ENCODE measurements around the gene WASF3. TPM values are rescaled to one million over a fixed set of nuclear protein-coding genes. Genes with fewer than 3 reads are reported as not detected.

WASF3 gene
- polyA plus RNA-seq, 1 donor = 62.9 TPM

DNA sequence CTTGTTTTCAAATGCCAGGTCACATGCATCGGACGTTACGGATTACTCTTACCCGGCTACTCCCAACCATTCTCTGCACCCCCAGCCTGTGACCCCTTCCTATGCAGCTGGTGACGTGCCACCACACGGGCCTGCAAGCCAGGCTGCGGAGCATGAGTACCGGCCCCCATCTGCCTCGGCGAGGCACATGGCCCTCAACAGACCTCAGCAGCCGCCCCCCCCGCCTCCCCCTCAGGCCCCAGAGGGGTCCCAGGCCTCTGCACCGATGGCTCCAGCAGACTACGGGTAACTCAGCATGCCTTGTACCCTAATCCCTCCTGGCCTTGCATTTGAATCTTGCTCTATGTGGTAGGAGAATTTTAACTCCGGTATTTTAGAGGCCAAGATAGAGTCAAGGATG is 123.6 kb downstream of the WASF3 start:
- no peak for DNase-seq

DNA sequence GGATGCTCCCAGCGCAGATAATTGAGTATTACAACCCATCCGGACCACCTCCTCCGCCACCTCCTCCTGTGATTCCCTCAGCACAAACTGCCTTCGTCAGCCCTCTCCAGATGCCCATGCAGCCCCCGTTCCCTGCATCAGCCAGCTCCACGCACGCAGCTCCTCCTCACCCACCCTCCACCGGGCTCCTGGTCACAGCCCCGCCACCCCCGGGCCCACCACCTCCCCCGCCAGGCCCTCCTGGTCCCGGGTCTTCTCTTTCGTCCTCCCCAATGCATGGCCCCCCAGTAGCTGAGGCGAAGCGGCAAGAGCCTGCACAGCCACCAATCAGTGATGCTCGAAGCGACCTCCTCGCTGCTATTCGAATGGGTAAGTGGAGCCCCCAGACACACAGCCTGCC is 125.1 kb downstream of the WASF3 start:
- no peak for DNase-seq

DNA sequence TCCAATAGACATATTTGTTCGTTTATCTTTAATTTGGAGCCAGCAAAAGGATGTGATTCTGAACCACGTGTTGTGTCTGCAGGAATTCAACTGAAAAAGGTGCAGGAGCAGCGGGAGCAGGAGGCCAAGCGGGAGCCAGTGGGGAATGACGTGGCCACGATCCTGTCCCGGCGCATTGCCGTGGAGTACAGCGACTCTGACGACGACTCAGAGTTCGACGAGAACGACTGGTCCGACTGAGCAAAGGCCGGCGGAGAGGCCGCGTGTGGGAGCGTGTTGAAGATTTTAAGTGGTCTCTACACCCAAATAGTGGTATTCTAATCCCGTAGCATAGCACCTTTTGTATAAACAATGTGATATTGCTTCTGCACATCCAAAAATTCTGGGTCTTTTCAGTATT is 128.1 kb downstream of the WASF3 start:
- no peak for DNase-seq

DNA sequence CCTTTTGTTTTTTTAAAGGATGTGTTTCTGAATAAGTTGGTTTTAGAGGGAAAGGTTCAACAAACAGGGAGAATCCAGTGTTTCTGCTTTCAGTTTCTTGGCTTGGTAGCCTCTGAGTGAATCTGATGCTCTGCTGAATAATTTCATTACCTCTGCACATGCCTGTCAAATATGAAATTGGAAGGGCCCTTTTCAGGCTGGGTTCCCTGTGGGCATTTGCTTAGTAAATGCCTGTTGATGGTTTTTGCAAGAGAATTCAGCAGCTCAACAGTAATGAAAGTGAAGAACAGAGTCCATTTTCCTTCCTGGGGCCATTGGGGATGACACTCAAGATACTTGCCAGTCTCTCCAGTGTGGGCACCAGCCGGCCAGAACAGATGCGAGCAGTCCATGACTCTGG is 128.8 kb downstream of the WASF3 start:
- DNase-seq = no peak

DNA sequence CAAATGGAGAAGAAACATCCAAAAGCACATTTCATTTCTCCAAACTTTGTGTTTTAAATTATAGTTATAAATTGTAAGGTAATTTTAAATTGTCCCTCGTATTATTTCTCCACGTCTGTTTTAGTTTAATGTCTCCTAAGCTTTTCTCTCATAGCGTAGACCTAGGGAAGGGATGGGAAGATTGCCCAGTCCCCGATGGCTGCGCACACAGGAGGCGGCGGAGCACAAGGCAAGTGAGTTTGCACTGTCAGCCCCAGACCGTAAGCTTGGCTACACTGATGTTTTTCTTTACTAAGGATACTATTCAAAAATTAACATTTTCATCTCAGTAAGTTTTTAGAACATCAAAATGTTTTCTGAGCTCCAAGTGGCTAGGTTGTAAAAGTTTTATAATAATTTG is 130.8 kb downstream of the WASF3 start:
- no peak for DNase-seq

DNA sequence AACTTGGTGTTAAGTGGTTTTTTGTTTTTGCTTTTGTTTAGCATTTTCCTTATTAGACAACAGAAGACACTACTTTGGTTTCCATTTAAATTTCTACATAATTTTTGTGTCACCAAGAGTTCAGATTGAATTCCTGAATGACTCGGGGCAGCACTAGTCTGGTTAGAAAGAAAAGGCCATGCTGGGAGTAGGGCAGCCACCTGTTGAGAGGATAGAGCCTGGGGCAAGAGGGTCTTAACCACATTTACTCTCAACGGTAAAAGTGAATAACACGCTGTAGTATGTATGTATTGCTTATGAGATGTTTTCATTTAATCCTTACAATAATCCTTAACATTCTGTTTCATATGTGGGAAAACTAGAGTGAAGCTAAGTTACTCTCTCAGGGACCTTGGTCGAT is 131.5 kb downstream of the WASF3 start:
- DNase-seq = no peak

DNA sequence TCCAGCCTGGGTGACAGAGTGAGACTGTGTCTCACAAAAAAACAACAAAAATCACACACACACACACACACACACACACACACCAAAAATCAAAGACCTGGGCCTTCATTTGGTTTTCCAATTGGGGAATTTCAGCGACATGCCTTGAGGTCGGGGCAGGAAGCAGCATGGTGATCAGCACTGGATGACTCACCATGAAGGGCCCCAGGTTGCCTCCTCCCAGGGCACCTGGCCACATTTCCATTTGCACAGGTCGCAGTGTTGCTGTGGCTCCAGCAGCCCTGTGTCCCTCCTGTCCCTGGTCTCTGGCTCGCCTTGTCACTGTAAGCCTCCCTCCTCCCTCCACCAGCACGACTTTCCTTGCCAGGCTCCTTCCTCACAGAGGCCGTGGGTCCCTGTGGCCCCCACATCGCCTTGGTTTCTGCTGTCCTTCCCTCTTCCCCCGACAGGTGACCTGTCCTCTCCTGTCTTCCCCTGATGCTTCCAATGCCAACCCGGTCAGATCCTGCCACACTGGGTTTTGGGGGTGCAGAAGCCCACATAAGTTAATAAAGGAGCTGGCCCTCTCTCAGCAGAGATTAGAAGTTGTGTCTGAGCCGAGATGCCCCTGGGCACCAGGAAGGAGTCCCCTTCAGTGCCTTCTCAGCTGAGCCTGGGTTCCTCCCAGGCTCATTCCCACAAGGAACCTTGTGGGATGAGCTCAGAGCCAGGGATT is 136.4 kb downstream of the WASF3 start:
- DNase-seq = no peak

DNA sequence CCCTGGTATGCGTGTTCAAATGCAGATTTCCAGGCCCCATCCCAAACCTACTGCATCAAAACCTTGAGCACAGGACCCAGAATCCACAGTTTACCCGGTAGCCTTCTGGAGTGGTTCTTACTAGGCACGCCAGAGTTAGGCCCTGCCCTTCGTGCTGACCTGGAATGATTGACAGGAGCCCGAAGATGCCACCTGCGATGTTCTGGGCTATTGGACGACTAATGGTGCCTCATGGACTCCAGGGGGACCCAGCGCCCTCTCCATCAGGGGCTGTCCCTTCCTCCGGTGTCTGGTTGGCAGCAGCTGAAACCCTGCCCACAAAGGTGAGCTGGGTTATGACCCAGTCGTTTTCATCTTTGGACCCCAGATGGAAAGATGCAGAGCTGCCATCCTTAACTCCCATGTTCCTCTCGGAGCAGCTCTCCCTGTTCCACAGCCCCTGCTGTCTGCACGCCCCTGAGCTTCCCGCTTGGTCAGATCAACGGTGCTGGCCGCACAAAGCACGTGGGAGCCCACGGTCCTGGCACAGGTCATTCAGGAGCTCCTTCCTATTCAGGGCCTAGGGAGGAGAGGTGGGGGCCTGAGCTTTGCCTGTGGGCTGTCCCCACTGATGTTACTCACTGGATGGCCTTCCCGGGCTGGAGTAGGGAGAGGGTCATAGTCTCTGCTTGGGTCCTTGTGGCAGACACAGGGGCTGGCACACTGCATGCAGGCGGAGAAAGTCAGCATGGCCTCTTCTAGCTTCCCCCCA is 137.3 kb downstream of the WASF3 start:
- DNase-seq = no peak

DNA sequence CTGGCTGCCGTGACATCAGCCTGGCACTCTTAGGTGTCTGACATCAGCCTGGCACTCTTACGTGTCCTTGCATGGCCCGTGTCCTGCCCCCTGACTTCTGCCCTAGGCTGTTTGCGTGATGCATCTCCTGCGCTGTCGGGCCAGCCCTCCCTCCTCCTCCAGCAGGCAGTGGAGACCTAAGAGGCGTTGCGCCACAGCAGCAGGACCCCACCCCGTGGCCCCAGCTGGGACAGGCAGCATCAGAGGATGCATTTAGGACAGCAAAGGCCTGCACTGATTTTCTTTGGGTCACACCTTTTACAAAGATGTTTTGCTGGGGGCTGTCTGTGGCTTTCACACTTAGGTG is 137.8 kb downstream of the WASF3 start:
- no peak for DNase-seq

DNA sequence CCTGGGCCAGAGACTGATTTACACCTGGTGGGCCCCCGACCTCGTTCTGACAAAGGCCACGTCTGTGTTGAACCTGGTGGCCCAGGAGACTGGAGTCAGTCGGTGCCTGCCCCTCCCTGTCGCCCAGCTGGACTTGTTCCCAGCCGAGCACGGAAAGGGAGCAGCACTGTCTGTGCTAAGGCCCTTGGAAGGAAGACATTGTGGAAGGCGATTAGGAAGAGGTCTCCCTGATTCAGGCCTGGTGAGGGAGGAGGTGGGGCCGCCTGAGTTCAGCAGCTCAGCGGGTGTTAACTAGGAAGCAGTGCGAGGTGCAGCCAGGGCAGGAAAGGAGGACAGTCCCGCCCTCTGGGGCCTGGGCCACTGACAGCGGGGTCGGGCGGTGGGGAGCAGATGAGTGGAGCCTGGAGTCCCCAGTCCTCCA is 138.4 kb downstream of the WASF3 start:
- DNase-seq = no peak

DNA sequence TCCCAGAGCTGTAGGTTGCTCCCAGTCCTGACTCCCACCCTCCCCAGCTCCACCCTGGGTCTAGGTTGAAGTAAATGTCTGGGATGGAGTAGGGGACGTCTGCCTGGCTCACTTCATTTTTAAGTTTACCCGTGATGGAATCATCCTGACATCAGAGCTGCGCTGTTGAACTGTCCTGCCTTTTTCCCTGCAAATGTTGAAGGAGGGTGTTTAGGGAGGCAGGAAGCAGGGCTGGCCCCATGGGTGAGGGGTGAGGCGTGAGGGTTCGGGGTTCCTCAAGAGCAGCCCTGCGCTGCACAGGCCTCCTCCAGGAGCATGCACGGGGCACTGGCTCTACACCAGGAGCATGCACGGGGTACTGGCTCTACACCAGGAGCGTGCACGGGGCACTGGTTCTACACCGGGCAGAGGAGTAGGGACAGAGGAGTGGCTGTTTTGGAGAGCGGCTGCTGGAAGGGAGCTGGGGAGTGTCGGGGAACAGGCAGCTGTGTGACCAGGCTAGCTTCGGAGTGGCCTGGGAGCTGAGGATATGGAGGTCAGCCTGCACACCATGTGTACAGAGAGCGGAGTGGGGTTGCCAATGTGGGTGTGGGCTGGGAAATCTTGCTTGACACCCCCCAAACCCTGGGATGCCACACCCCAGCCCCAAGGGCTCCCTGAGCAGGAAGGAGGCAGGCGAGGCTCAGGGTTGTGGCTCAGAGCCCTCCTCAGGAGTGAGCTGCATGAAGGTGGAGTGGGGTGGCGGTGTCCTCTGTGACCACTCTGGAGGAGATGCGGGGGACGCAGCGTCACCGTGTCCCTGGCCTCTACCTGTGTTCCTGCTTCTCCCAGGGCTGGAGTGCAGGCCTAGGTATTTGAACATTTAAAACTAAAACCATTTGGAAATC is 139.8 kb downstream of the WASF3 start:
- no peak for DNase-seq

DNA sequence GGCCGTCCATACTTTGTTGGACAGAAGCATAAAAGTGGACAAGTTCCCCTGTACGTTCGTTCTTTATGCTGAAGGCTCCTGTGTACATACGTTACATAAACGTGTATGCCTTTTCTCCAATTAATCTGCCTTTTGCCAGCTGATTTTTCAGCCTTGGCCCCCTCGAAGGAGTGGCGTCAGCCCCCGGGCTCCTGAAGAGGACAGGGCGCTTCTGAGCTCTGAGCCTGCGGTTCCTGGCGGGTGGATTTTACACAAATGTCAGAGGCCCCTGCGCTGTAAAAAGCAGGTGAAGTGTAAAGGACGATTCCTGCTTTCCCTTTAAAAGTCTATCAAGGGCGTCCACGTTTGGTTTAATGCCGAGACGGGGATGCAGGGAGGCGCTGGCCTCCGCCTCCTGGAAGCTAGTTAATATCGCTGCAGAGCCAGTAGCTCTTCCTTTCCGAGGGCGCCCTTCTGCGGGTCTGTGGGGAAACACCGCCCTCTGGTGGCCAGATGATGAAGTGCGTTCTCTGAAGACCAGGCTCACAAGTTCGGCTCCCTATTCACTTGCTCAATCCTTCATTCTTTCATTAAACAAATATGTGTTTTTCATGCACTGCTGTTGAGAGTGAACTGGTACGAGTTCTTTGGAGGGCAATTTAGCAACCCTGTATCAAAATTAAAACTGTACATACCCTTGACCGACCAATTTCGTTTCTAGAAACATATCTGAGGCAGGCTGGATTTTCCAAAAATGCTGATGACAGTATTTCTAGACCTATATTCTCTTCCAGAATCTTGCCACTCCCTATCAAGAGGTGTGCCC is 141.1 kb downstream of the WASF3 start:
- DNase-seq = peak; percentile 81

DNA sequence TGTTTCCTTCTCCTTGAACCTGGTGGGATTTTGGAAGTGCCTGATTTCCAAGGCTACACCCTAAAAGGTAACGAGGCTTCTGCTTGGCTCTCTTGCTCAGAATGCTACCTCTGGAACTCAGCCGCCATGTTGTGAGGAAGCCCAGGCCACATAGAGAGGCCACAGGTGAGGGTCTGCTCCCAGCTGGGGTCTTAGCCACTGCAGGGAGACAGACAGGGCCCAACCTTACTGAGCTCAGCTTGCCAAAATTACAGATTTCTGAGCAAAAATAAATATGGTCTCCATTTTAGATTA is 141.7 kb downstream of the WASF3 start:
- DNase-seq = no peak

DNA sequence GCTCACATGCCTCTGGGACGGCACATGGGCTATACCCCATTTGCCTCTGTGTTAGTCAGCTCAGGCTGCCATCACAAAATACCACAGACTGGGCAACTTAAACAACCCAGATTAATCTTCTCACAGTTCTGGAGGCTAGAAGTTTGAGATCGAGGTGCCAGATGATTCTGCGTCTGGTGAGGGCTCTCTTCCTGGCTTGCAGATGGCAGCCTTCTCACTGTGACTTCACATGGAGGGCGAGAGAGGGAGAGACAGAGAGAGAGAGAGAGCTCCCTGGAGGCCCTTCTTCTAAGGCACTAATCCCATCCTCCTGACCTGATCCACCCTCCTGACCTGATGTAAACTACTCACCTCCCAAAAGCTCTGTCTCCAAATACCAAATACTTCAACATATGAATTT is 148.1 kb downstream of the WASF3 start:
- DNase-seq = no peak

DNA sequence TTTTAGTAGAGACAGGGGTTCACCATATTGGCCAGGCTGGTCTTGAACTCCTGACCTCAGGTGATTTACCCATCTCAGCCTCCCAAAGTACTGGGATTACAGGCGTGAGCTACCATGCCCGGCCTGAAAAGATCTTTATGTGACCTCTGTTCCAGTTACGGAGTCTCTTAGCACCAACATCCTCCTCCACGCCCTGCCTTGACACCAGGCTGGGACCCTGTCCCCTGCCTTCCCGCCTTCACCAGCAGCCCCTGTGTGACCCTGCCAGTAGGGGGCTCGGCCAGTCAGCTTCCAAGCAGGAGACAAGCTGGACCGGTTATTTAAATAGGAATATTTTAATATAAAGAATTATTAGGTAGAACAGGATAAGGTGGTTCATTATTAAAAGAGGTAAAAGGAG is 148.9 kb downstream of the WASF3 start:
- no peak for DNase-seq

DNA sequence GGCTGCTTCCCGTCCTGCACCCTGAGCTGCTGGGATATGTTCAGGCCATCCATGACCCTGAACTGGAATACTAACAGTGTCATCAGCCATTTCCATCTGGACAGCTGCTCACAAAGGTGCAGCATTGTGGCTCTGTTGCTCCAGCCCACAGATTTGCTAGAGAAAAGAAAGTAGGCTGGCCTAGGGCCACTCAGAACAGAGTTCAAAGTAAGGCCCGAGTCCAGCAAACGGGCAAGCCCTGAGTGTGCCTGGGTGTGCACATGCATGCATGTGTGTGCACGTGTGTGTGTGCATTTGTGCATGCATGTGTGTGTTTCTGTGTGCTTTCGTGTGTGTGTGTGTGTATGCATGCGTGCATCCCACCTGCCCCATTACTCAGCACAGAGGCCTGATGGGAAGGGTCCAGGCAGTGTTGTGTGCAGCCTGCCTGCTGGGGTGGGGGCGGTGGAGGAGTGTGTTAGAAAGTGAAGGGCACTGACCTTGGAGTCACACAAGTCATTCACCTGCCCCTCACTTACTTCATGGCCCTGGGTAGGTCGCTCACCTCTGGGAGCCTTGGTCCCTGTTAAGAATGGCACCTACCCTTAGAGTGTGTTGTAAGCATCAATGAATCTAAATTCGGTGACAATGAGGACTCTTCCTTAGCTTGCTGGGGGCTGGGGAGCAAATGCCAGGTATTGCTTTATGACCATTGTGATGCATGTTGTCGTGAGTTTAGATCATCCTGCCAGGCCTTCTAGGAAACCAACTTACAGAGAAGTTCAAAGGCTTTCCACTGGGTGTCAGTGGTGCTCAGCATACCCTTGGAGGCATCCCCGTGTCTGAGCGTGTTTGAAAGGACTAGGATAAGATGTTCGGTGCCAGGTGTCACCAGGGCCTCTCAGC is 149.9 kb downstream of the WASF3 start:
- peak; percentile 52 for DNase-seq

DNA sequence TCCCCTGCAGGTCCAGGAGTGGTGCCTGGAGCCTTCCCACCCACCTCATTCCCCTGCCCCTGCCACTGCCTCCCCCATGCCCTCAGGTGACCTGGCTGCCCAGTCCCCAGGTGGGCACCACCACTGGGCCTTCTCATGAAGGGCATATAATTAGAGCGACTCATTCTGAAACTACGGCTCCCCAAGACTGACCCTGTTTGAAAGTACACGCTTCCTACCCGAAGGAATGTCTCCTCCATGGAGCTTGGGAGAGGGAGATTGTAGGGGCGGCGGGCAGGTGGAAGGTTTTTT is 150.5 kb downstream of the WASF3 start:
- no peak for DNase-seq

DNA sequence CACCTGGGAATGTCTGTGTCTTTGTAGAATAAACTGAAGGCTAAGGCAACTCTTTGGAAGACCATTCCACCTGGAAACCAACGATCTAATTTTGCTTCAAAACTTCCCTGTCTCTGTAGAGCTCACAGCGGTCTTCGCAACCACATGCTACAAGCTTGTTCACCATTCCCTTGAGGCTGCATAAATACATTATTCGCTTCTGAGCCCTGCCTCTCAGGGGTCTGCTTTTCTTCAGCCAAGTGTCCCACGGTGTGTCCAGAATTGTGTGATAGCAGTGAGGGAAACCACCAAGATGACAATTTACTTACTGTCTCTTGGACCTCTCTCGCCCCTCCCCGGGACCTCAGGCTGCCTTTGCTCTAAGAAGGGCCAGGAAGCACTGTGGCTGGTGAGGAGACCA is 152.0 kb downstream of the WASF3 start:
- DNase-seq = no peak

DNA sequence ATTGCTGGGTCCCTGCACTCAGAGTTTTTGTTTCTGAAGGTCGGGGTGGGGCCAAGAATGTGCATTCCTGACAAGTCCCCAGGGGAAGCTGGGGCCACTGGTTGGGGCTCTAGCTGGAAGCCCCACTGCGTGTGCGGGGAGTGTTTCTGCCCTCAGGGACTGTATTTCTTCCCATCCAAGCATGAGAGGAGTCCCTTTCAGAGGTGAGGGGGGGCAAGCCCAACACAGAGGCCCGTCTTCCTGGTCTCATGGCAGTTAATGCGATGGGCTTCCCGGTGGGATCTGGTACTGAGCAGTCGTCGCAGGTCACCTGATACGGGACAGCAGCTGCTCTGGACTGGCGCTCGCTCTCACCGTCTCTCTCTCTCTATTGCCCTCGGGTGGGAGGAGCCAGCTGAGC is 152.7 kb downstream of the WASF3 start:
- DNase-seq = peak; percentile 36

DNA sequence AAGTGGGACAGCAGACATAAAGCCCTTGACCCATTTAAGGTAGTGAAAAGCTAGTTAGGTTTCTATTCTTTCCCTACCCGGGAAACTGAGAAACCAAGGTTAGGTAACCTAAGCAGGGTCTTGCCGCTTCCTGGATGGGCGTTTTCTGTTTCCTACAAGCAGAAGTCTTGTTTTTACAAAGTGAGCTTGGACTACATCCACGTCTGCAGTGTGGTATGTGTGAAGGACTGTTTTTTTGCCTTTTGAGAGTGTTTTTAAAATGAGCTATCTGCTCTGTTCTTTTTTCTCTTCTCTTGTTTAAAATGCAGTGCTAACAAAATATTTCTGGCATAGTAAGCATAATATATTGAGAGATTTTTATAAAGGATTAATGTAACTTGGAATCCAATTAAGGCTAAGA is 153.7 kb downstream of the WASF3 start:
- DNase-seq = no peak

DNA sequence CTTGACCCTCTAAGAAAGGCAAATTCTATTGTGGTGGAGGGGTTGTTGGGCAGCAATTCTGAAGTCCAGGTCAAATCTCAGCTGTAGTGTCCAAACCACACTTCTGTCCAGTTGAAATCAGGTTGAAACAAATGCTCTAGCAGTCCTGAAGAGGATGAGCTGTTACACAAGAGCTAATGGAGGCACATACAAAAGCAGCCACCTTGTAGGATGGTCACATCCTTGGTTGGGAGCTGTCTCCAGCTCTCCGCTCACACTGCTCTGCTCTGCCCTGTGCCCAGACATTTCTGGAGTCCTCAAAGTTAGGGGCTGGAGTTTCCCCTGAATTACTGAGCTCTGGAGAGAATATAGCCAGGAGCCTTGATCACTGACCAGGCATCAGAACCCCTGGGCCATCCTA is 155.9 kb downstream of the WASF3 start:
- DNase-seq = no peak

DNA sequence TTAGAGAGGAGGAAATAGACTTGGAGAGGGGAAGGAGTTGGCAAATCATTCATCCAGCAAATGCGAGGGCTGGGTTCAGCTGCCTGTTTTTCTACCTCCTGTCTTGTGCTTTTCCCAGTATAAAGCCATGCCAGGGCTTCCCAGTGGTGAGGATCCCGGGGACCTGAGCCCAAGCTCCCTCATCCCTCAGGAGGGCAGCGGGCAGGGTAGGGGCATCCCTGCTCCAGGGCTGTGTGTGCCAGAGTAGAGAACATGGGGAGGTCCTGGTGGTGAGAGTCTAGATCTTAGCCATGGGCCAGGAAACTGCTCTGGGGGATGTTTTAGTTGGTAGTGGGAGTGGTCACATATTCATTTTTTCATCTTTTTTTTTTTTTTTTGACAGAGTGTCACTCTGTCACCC is 159.5 kb downstream of the WASF3 start:
- no peak for DNase-seq

Data from left kidney (tissue), 2 donors.